GM23338 (cell line): Measurements from ENCODE around the gene RNF220. TPM values are rescaled to one million over a fixed set of nuclear protein-coding genes. Genes with fewer than 3 reads are reported as not detected.

Source experiments
- ATAC-seq: fragments of 200-7000 bp; cut with Tn5 transposase; 3 replicates; pipeline ENCODE4 v1.9.1; 2020
- DNase-seq: peaks from one replicate; pipeline ENCODE4 v3.0.0-alpha.2; 2015; ENCODE audit warnings: low spot score
- H2AFZ ChIP-seq: fragments of 200-600 bp; sonication (generic); 2 replicates; pipeline ENCODE4 v1.8.0; 2016; ENCODE audit warnings: antibody characterized with exemption, mild to moderate bottlenecking, moderate library complexity
- H3F3A ChIP-seq: fragments of 200-600 bp; sonication (generic); replicated peaks from 2 replicates; pipeline ENCODE4 v1.8.0; 2017; ENCODE audit warnings: antibody characterized with exemption, mixed run types, low read depth
- H3K27ac ChIP-seq: fragments of 200-600 bp; sonication (generic); 2 replicates; pipeline ENCODE4 v1.6.1; 2016; ENCODE audit warnings: low read depth
- H3K27me3 ChIP-seq: fragments of 200-600 bp; sonication (generic); 2 replicates; pipeline ENCODE4 v1.8.0; 2016; ENCODE audit warnings: mild to moderate bottlenecking, mixed run types, moderate library complexity; ENCODE audit not compliant: insufficient read depth
- H3K36me3 ChIP-seq: fragments of 200-600 bp; sonication (generic); 2 replicates; pipeline ENCODE4 v1.8.0; 2016; ENCODE audit warnings: mild to moderate bottlenecking; ENCODE audit not compliant: insufficient read depth
- H3K4me1 ChIP-seq: fragments of 200-600 bp; sonication (generic); 2 replicates; pipeline ENCODE4 v1.8.0; 2016; ENCODE audit warnings: mild to moderate bottlenecking, moderate library complexity; ENCODE audit not compliant: insufficient read depth
- H3K4me2 ChIP-seq: fragments of 200-600 bp; sonication (generic); 2 replicates; pipeline ENCODE4 v1.7.1; 2017; ENCODE audit warnings: mixed run types
- H3K4me3 ChIP-seq: fragments of 200-600 bp; sonication (generic); 2 replicates; pipeline ENCODE4 v1.6.1; 2016; ENCODE audit warnings: mixed run types
- H3K79me2 ChIP-seq: fragments of 200-600 bp; sonication (generic); replicated peaks from 2 replicates; pipeline ENCODE4 v1.8.0; 2017; ENCODE audit warnings: mild to moderate bottlenecking; ENCODE audit not compliant: insufficient read depth
- H3K9me2 ChIP-seq: fragments of 200-600 bp; sonication (generic); 2 replicates; pipeline ENCODE4 v1.8.0; 2017; ENCODE audit not compliant: insufficient read depth
- H4K20me1 ChIP-seq: fragments of 200-600 bp; sonication (generic); replicated peaks from 2 replicates; pipeline ENCODE4 v1.8.0; 2017; ENCODE audit warnings: mild to moderate bottlenecking; ENCODE audit not compliant: insufficient read depth
- H3K27ac Mint-ChIP-seq: 2 replicates; pipeline ENCODE4 v1.8.0; 2020; ENCODE audit warnings: inconsistent platforms, mild to moderate bottlenecking, moderate library complexity, mixed read lengths
- H3K27me3 Mint-ChIP-seq: 3 replicates; pipeline ENCODE4 v1.8.0; 2022; ENCODE audit warnings: low read depth, mild to moderate bottlenecking, moderate library complexity, mixed read lengths, inconsistent platforms; ENCODE audit not compliant: insufficient read depth, poor library complexity
- H3K36me3 Mint-ChIP-seq: 3 replicates; pipeline ENCODE4 v1.8.0; 2021; ENCODE audit warnings: low read depth, mild to moderate bottlenecking, inconsistent platforms, moderate library complexity, mixed read lengths
- H3K4me1 Mint-ChIP-seq: 3 replicates; pipeline ENCODE4 v1.8.0; 2020; ENCODE audit warnings: mild to moderate bottlenecking, inconsistent platforms, mixed read lengths
- H3K4me3 Mint-ChIP-seq: 3 replicates; pipeline ENCODE4 v1.8.0; 2021; ENCODE audit warnings: moderate library complexity, mild to moderate bottlenecking, inconsistent platforms, mixed read lengths
- H3K9me3 Mint-ChIP-seq: 3 replicates; pipeline ENCODE4 v1.8.0; 2020; ENCODE audit warnings: moderate library complexity, mild to moderate bottlenecking, inconsistent platforms, mixed read lengths
- EZH2 ChIP-seq: fragments of 200-600 bp; sonication (generic); IDR thresholded peaks from one replicate; pipeline ENCODE4 v1.8.0; 2017; ENCODE audit warnings: antibody characterized with exemption, mild to moderate bottlenecking, low read depth; ENCODE audit not compliant: unreplicated experiment
- EZH2phosphoT487 ChIP-seq: fragments of 200-600 bp; sonication (generic); IDR thresholded peaks from one replicate; pipeline ENCODE4 v1.8.1; 2018; ENCODE audit warnings: antibody characterized with exemption; ENCODE audit not compliant: unreplicated experiment
- JUNB ChIP-seq: IDR thresholded peaks from one replicate; pipeline ENCODE4 v1.6.1; 2016; ENCODE audit warnings: antibody characterized with exemption; ENCODE audit not compliant: unreplicated experiment
- NANOG ChIP-seq: IDR thresholded peaks from 2 replicates; pipeline ENCODE4 v1.6.1; 2016; ENCODE audit warnings: antibody characterized with exemption, borderline replicate concordance
- ZNF114 ChIP-seq: fragments of 250-450 bp; sonication (Bioruptor Pico); IDR thresholded peaks from 2 replicates; pipeline ENCODE4 v1.5.0; 2020; ENCODE audit warnings: mild to moderate bottlenecking, moderate library complexity
- ZNF331 ChIP-seq: fragments of 250-450 bp; sonication (Bioruptor Pico); IDR thresholded peaks from 2 replicates; pipeline ENCODE4 v1.5.0; 2020; ENCODE audit warnings: low read depth, mild to moderate bottlenecking, moderate library complexity
- polyA plus RNA-seq: library from polyadenylated mRNA; unstranded; fragments of >200 nt; fragmentation: Nextera tagmentation; extraction: Ambion mirVana; gene quantifications from 2 replicates; pipeline ENCODE4 v1.2.1, GENCODE V29; 2016
- total RNA-seq: library from RNA; depleted of rRNA; stranded (reverse); fragments of >200 nt; shearing (Covaris generic); gene quantifications from 2 replicates; pipeline ENCODE4 v1.2.3, GENCODE V29; 2014
- TF ChIP-seq, protein P1 (sequence below): IDR thresholded peaks from 2 replicates; pipeline ENCODE4 v1.6.1; 2016; ENCODE audit warnings: antibody characterized with exemption
- TF ChIP-seq, protein P2 (sequence below), 2 experiments: fragments of 200-600 bp in 1 of 2; sonication (generic) in 1 of 2; conservative IDR thresholded peaks; 2 replicates each; pipeline versions ENCODE4 v1.5.1 to v1.6.1; 2016 to 2017; ENCODE audit warnings: antibody characterized with exemption in 2 of 2, low read depth in 2 of 2, mild to moderate bottlenecking in 2 of 2, moderate library complexity in 1 of 2
- TF ChIP-seq, protein P3 (sequence below): IDR thresholded peaks from one replicate; pipeline ENCODE4 v1.6.1; 2018; ENCODE audit warnings: antibody characterized with exemption; ENCODE audit not compliant: unreplicated experiment
- TF ChIP-seq, protein P4 (sequence below): fragments of 250-450 bp; sonication (Bioruptor Pico); IDR thresholded peaks from 2 replicates; pipeline ENCODE4 v1.5.0; 2020; ENCODE audit warnings: mild to moderate bottlenecking, moderate library complexity

The RNF220 gene
- total and polyA plus RNA-seq, 2 experiments from 2014 or later = 72.8 to 168 TPM

DNA sequence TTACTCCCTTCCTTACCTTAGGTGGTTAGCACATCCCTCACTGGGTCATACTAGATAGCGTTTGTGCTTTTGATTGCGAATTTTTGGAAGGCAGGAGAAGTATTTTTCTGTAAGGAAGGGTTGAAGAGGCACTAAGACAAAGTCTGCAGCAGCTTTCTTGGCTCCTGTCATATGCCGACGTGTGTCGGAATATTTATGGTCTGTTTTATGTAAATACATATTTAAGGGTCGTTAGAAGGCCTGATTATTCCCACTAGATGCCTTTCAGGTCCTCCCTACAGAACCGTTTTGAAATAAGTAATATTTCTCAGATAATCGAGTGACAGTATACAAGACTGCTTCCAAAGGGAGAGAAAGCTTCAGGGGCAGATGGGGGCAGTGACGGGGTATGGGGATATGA is 10.0 kb downstream of the RNF220 start:
- H3K27ac Mint-ChIP-seq = no peak overlapping the region
- ATAC-seq (no peak), DNase-seq (no peak)
- no peak overlapping the region for H3K27ac ChIP-seq
- peaks cover 14% of the 10 kb centered on the region; the same call in 1 of the 2 replicates for H3F3A ChIP-seq
- H3K4me2 ChIP-seq = no peak overlapping the region
- peaks cover 9% of the 10 kb centered on the region for H3K36me3 Mint-ChIP-seq
- no peak for TF ChIP-seq EZH2phosphoT487
- no peak for TF ChIP-seq ZNF331 (CRISPR knock-in tag)
- TF ChIP-seq JUNB = no peak
- no peak for TF ChIP-seq EZH2
- TF ChIP-seq, protein P1, sequence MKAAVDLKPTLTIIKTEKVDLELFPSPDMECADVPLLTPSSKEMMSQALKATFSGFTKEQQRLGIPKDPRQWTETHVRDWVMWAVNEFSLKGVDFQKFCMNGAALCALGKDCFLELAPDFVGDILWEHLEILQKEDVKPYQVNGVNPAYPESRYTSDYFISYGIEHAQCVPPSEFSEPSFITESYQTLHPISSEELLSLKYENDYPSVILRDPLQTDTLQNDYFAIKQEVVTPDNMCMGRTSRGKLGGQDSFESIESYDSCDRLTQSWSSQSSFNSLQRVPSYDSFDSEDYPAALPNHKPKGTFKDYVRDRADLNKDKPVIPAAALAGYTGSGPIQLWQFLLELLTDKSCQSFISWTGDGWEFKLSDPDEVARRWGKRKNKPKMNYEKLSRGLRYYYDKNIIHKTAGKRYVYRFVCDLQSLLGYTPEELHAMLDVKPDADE = no peak
- TF ChIP-seq, protein P2, sequence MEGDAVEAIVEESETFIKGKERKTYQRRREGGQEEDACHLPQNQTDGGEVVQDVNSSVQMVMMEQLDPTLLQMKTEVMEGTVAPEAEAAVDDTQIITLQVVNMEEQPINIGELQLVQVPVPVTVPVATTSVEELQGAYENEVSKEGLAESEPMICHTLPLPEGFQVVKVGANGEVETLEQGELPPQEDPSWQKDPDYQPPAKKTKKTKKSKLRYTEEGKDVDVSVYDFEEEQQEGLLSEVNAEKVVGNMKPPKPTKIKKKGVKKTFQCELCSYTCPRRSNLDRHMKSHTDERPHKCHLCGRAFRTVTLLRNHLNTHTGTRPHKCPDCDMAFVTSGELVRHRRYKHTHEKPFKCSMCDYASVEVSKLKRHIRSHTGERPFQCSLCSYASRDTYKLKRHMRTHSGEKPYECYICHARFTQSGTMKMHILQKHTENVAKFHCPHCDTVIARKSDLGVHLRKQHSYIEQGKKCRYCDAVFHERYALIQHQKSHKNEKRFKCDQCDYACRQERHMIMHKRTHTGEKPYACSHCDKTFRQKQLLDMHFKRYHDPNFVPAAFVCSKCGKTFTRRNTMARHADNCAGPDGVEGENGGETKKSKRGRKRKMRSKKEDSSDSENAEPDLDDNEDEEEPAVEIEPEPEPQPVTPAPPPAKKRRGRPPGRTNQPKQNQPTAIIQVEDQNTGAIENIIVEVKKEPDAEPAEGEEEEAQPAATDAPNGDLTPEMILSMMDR (conservative IDR thresholded peaks at IDR 0.05; ENCODE audit: low read depth in 2 of 2) = no peak
- TF ChIP-seq ZNF114 (CRISPR knock-in tag) = no peak
- TF ChIP-seq NANOG = no peak
- TF ChIP-seq, protein P3, sequence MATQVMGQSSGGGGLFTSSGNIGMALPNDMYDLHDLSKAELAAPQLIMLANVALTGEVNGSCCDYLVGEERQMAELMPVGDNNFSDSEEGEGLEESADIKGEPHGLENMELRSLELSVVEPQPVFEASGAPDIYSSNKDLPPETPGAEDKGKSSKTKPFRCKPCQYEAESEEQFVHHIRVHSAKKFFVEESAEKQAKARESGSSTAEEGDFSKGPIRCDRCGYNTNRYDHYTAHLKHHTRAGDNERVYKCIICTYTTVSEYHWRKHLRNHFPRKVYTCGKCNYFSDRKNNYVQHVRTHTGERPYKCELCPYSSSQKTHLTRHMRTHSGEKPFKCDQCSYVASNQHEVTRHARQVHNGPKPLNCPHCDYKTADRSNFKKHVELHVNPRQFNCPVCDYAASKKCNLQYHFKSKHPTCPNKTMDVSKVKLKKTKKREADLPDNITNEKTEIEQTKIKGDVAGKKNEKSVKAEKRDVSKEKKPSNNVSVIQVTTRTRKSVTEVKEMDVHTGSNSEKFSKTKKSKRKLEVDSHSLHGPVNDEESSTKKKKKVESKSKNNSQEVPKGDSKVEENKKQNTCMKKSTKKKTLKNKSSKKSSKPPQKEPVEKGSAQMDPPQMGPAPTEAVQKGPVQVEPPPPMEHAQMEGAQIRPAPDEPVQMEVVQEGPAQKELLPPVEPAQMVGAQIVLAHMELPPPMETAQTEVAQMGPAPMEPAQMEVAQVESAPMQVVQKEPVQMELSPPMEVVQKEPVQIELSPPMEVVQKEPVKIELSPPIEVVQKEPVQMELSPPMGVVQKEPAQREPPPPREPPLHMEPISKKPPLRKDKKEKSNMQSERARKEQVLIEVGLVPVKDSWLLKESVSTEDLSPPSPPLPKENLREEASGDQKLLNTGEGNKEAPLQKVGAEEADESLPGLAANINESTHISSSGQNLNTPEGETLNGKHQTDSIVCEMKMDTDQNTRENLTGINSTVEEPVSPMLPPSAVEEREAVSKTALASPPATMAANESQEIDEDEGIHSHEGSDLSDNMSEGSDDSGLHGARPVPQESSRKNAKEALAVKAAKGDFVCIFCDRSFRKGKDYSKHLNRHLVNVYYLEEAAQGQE = no peak
- TF ChIP-seq, protein P4, sequence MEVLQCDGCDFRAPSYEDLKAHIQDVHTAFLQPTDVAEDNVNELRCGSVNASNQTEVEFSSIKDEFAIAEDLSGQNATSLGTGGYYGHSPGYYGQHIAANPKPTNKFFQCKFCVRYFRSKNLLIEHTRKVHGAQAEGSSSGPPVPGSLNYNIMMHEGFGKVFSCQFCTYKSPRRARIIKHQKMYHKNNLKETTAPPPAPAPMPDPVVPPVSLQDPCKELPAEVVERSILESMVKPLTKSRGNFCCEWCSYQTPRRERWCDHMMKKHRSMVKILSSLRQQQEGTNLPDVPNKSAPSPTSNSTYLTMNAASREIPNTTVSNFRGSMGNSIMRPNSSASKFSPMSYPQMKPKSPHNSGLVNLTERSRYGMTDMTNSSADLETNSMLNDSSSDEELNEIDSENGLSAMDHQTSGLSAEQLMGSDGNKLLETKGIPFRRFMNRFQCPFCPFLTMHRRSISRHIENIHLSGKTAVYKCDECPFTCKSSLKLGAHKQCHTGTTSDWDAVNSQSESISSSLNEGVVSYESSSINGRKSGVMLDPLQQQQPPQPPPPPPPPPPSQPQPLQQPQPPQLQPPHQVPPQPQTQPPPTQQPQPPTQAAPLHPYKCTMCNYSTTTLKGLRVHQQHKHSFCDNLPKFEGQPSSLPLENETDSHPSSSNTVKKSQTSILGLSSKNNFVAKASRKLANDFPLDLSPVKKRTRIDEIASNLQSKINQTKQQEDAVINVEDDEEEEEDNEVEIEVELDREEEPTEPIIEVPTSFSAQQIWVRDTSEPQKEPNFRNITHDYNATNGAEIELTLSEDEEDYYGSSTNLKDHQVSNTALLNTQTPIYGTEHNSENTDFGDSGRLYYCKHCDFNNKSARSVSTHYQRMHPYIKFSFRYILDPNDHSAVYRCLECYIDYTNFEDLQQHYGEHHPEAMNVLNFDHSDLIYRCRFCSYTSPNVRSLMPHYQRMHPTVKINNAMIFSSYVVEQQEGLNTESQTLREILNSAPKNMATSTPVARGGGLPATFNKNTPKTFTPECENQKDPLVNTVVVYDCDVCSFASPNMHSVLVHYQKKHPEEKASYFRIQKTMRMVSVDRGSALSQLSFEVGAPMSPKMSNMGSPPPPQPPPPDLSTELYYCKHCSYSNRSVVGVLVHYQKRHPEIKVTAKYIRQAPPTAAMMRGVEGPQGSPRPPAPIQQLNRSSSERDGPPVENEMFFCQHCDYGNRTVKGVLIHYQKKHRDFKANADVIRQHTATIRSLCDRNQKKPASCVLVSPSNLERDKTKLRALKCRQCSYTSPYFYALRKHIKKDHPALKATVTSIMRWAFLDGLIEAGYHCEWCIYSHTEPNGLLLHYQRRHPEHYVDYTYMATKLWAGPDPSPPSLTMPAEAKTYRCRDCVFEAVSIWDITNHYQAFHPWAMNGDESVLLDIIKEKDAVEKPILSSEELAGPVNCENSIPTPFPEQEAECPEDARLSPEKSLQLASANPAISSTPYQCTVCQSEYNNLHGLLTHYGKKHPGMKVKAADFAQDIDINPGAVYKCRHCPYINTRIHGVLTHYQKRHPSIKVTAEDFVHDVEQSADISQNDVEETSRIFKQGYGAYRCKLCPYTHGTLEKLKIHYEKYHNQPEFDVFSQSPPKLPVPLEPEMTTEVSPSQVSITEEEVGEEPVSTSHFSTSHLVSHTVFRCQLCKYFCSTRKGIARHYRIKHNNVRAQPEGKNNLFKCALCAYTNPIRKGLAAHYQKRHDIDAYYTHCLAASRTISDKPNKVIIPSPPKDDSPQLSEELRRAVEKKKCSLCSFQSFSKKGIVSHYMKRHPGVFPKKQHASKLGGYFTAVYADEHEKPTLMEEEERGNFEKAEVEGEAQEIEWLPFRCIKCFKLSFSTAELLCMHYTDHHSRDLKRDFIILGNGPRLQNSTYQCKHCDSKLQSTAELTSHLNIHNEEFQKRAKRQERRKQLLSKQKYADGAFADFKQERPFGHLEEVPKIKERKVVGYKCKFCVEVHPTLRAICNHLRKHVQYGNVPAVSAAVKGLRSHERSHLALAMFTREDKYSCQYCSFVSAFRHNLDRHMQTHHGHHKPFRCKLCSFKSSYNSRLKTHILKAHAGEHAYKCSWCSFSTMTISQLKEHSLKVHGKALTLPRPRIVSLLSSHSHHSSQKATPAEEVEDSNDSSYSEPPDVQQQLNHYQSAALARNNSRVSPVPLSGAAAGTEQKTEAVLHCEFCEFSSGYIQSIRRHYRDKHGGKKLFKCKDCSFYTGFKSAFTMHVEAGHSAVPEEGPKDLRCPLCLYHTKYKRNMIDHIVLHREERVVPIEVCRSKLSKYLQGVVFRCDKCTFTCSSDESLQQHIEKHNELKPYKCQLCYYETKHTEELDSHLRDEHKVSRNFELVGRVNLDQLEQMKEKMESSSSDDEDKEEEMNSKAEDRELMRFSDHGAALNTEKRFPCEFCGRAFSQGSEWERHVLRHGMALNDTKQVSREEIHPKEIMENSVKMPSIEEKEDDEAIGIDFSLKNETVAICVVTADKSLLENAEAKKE (CRISPR knock-in tag) = no peak
- peaks cover 3% of the 10 kb centered on the region; the same call in 1 of the 2 replicates for H3K36me3 ChIP-seq
- H3K4me3 ChIP-seq = no peak overlapping the region
- H2AFZ ChIP-seq = no peak overlapping the region
- H3K4me3 Mint-ChIP-seq = no peak overlapping the region
- peaks cover 32% of the 10 kb centered on the region for H3K4me1 Mint-ChIP-seq
- no peaks in the 10 kb centered on the region for H3K9me3 Mint-ChIP-seq
- peaks cover 18% of the 10 kb centered on the region for H3K27me3 ChIP-seq
- H3K9me2 ChIP-seq = no peaks in the 10 kb centered on the region
- peaks cover 36% of the 10 kb centered on the region for H4K20me1 ChIP-seq
- H3K79me2 ChIP-seq = peaks cover 64% of the 10 kb centered on the region
- H3K4me1 ChIP-seq = peaks cover 26% of the 10 kb centered on the region
- peaks cover 7% of the 10 kb centered on the region for H3K27me3 Mint-ChIP-seq
